8988T (cell line): ENCODE results near the gene SLC6A3.

Source experiments
- DNase-seq: peaks from one replicate; pipeline ENCODE4 v3.0.0; 2011

Gene SLC6A3

GRCh38 chr5:1404062-1404461 is 41.2 kb downstream of the SLC6A3 start:
- no peak for DNase-seq

- no peak for DNase-seq
Observed at GRCh38 chr5:1402611-1403255, 42.5 kb downstream of the SLC6A3 start.

DNA sequence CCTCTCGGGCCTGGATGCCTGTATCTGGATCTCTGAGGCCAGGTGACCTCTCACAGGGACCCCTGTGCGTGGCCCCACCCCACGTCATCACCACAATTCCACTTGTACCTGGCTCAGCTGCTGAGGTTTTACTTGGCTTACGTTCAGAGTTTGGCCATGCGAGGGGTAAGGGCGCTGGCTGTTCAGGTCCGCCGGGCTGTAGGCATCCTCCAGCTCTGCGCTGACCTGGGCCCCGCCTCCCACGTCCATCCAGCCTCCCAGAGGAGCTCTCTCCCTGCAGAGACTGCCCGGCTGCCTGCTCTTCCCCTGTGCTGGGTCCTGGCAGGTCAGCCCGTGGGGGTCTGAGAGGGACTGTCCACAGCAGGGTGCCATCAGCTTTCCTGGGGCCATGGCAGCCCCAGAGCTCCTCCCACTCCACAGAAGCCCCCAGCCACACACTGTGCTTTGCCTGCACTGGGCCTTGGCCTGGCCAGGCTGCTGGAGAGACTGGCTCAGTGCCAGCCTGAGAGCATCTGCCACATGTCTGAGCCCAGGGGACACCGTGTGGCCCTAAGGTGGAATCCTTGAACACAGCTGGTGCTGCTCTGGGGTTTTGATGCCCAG is 43.6 kb downstream of the SLC6A3 start:
- no peak for DNase-seq

- DNase-seq: no peak
Observed at GRCh38 chr5:1400936-1401335, 44.3 kb downstream of the SLC6A3 start.

DNA sequence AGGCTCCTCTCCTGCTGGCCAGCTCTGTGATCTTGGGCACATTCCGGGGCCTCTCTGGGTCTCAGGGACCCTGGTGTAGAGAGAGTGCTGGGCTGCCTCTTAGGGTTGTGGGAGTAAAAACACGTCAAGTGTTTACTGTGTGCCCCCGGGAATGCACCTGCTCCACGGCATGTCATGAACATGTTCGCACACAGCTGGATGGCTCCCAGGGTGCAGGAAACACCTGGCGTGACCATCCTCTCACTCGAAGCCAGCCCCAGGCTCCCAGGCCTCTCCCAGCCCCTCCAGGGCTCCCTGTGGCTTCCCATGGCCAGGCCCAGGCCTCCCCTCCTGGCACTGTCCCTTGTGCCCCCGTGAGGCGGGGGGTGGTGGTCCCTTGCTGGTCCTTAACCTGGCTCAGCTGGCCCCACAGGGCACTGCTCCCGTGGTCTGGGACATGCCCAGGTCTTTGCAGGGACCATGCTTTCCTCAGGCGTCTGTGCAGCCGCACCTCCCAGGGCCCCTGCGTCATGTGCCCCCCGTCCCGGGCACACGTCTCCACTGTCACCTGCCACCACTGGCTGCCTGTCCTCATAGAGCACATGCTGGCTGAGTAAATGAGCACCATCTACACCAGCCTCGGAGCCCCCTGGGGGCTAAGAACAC is 44.9 kb downstream of the SLC6A3 start:
- DNase-seq: no peak

GRCh38 chr5:1399737-1400136 is 45.5 kb downstream of the SLC6A3 start:
- DNase-seq: no peak

- DNase-seq: no peak
Observed at GRCh38 chr5:1396293-1396816, 48.9 kb downstream of the SLC6A3 start.

- DNase-seq: no peak
Observed at GRCh38 chr5:1394881-1395860, 50.1 kb downstream of the SLC6A3 start.

- DNase-seq: no peak
Observed at GRCh38 chr5:1393571-1394501, 51.4 kb downstream of the SLC6A3 start.

- DNase-seq: no peak
Observed at GRCh38 chr5:1392801-1393565, 52.3 kb downstream of the SLC6A3 start.

GRCh38 chr5:1392261-1392660 is 53.0 kb downstream of the SLC6A3 start:
- DNase-seq: no peak

GRCh38 chr5:1391691-1392090 is 53.5 kb downstream of the SLC6A3 start:
- no peak for DNase-seq

GRCh38 chr5:1390861-1391600 is 54.2 kb downstream of the SLC6A3 start:
- DNase-seq: no peak

DNA sequence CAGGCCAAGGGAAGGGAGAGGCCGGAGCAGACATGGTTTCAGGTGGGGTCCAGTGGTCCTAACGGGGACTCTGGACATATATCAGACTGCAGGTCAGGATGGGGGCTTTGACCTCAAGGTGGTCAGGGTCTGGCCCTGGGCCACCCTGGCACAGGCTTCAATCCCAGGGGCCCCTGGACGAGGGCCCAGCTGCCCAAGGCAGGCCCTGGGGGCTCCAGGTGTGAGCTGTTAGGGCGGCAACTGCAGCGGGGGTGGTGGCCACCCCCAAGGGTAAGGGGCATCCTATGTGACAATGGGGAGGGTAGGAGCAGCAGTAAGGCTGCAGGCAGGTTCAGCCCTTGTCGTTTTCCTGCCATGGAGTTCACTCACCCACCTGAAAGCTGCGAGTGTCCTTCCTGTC is 54.9 kb downstream of the SLC6A3 start:
- no peak for DNase-seq

GRCh38 chr5:1388383-1388967 is 56.8 kb downstream of the SLC6A3 start:
- DNase-seq: no peak

- no peak for DNase-seq
Observed at GRCh38 chr5:1387876-1388275, 57.4 kb downstream of the SLC6A3 start.

GRCh38 chr5:1387059-1387755 is 58.0 kb downstream of the SLC6A3 start:
- no peak for DNase-seq

DNA sequence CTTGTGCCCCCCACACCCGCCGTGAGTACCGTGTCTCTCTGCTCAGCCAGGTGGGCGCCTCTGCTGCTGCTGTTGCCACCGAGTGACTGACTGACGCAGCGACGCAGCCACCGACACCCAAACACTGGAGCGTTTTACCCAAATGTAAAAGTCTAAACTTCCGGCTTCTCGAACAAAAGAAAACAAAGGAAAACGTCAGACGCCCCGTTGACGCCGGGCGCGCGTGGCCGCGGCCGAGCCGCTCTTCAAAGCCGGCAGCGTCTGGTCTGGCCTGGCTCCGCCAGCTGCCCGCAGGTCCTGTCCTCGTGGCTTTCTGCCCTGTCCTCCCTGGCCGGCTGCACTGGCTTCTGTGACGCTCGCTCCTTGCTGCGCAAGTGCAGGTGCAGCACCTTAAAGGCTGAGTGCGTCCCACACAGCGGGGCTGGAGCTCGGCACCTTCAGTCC is 58.9 kb downstream of the SLC6A3 start:
- peak; percentile 70 for DNase-seq
